Activated gamma-delta T cell (primary cell): ENCODE results near the gene KRT78.

ENCODE experiments used
- DNase-seq: peaks from one replicate; lab custom pipeline; 2025; lab: John Stamatoyannopoulos, UW

Gene KRT78

GRCh38 chr12:52812749-52813148 lies 36.0 kb downstream of the KRT78 start:
- DNase-seq = no peak

GRCh38 chr12:52812073-52812400 lies 36.8 kb downstream of the KRT78 start:
- DNase-seq = no peak

GRCh38 chr12:52811191-52812072 lies 37.4 kb downstream of the KRT78 start:
- no peak for DNase-seq

GRCh38 chr12:52810554-52810953 lies 38.2 kb downstream of the KRT78 start:
- no peak for DNase-seq

- no peak for DNase-seq
Observed at GRCh38 chr12:52809166-52809565, 39.6 kb downstream of the KRT78 start.

GRCh38 chr12:52808573-52809160 lies 40.1 kb downstream of the KRT78 start:
- DNase-seq = no peak

- no peak for DNase-seq
Observed at GRCh38 chr12:52807544-52808470, 41.0 kb downstream of the KRT78 start.

GRCh38 chr12:52806821-52807543 lies 41.8 kb downstream of the KRT78 start:
- DNase-seq = no peak

- no peak for DNase-seq
Observed at GRCh38 chr12:52806169-52806811, 42.5 kb downstream of the KRT78 start.

GRCh38 chr12:52805739-52806138 lies 43.1 kb downstream of the KRT78 start:
- no peak for DNase-seq

GRCh38 chr12:52805000-52805399 lies 43.8 kb downstream of the KRT78 start:
- DNase-seq = no peak

GRCh38 chr12:52802442-52802841 lies 46.4 kb downstream of the KRT78 start:
- no peak for DNase-seq

GRCh38 chr12:52801773-52802172 lies 47.0 kb downstream of the KRT78 start:
- DNase-seq = no peak

- DNase-seq = no peak
Observed at GRCh38 chr12:52800259-52800917, 48.4 kb downstream of the KRT78 start.

- DNase-seq = no peak
Observed at GRCh38 chr12:52799505-52800211, 49.1 kb downstream of the KRT78 start.

- DNase-seq = no peak
Observed at GRCh38 chr12:52798671-52799504, 49.9 kb downstream of the KRT78 start.

GRCh38 chr12:52798003-52798670 lies 50.7 kb downstream of the KRT78 start:
- no peak for DNase-seq

GRCh38 chr12:52797529-52797894 lies 51.3 kb downstream of the KRT78 start:
- no peak for DNase-seq
